ENCODE data around the gene CEACAM6. TPM values are rescaled to one million over a fixed set of nuclear protein-coding genes. Genes with fewer than 3 reads are reported as not detected.
"Not testable (repeated sequence)": the region's sequence is repeated elsewhere in the genome, so short reads cannot be mapped to it uniquely, and the experiment has no call there.

CEACAM6 gene
- total and polyA plus RNA-seq, 10 donors = 0.27 to 14.8 (median 1.0) TPM

- TF ChIP-seq POLR2A (IDR thresholded peaks at IDR 0.05) (no peak), CTCF (IDR thresholded peaks at IDR 0.05 in 8 of 11, conservative IDR thresholded peaks at IDR 0.05 in 3 of 11) (peak; percentile 31 to 83 (median 67))
- WGBS, 5 donors = 12 to 28% (median 26%) methylated on average over 4 of the region's 4 CpGs
- peak; percentile 79 for DNase-seq
- H3K4me1 ChIP-seq = peaks cover 0 to 49% (median 0%) of the 10 kb centered on the region in 6 donors
- H3K36me3 ChIP-seq = no peaks in the 10 kb centered on the region
- intact Hi-C loops (cut with DNase I; ENCODE audit: low total_unique reads) = loop anchor here (5.0 kb wide), 1 partner anchor 33 kb away; no protein-coding TSS in a partner anchor
- peak overlapping the region in 1 of 8 donors; percentile 28 for H3K27ac ChIP-seq
- peaks cover 0 to 44% (median 0%) of the 10 kb centered on the region in 7 donors for H3K27me3 ChIP-seq (replicated peaks in 1 of 7)
- H3K4me3 ChIP-seq = no peak overlapping the region
- no peaks in the 10 kb centered on the region for H3K9me3 ChIP-seq
Measured at GRCh38 chr19:41753936-41754529, 1.3 kb upstream of the CEACAM6 start.

DNA sequence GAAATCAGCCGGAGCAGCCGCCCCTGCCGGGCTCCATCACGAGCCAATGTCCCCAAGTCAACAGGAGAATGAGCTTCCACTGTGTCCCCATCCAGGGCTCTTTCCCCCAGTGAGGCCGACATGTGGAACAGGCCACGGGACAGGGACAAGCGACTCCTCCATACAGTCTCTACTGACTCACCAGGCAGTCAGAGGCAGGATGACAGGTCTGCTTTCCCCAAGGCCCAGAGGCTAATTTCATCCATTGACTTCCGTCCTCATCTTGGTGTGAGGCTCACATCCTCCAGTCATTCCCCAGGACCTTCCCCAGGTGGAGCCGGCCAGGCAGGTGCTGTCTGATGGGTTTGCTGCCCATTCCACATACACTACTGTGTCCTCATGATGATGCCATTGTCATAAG lies 3.5 kb downstream of the CEACAM6 start:
- Histone ChIP-seq H3K27me3 (replicated peaks in 1 of 7) (peaks cover 0 to 61% (median 0%) of the 10 kb centered on the region in 7 donors), H3K27ac (peak overlapping the region in 3 of 8 donors; percentile 8 to 59 (median 32)), H3K9me3 (no peaks in the 10 kb centered on the region), H3K4me1 (peaks cover 0 to 37% (median 0%) of the 10 kb centered on the region in 6 donors), H3K4me3 (no peak overlapping the region), H3K36me3 (no peaks in the 10 kb centered on the region)
- intact Hi-C loops (cut with DNase I; ENCODE audit: low total_unique reads) = no loop called here
- DNase-seq = no peak
- WGBS, 5 donors = 58 to 87% (median 75%) methylated on average over 9 of the region's 9 CpGs
- no peak for TF ChIP-seq POLR2A (IDR thresholded peaks at IDR 0.05)
- TF ChIP-seq POLR2AphosphoS5 (IDR thresholded peaks at IDR 0.05) = no peak
- TF ChIP-seq CTCF (IDR thresholded peaks at IDR 0.05 in 8 of 11, conservative IDR thresholded peaks at IDR 0.05 in 3 of 11) = no peak

- no peaks in the 10 kb centered on the region for H3K9me3 ChIP-seq
- H3K27ac ChIP-seq = no peak overlapping the region
Measured at GRCh38 chr19:41767115-41767514, 11.8 kb downstream of the CEACAM6 start.

GRCh38 chr19:41768105-41768504 lies 12.8 kb downstream of the CEACAM6 start:
- H3K36me3 ChIP-seq; H3K27ac ChIP-seq; intact Hi-C loops (cut with DNase I; ENCODE audit: low total_unique reads); DNase-seq; H3K4me1 ChIP-seq; H3K4me3 ChIP-seq; H3K9me3 ChIP-seq: not testable (repeated sequence)
- peaks cover 0 to 28% (median 0%) of the 10 kb centered on the region in 7 donors for H3K27me3 ChIP-seq (replicated peaks in 1 of 7)
- WGBS, 5 donors = 71 to 87% (median 75%) methylated on average over 4 to 5 of the region's 5 CpGs

More at GRCh38 chr19:41767115-41767514, 11.8 kb downstream of the CEACAM6 start:
- no peak for TF ChIP-seq POLR2A (IDR thresholded peaks at IDR 0.05)
- no peak for TF ChIP-seq POLR2AphosphoS5 (IDR thresholded peaks at IDR 0.05)
- no peak for TF ChIP-seq CTCF (IDR thresholded peaks at IDR 0.05 in 8 of 11, conservative IDR thresholded peaks at IDR 0.05 in 3 of 11)
- Histone ChIP-seq H3K4me1 (no peaks in the 10 kb centered on the region), H3K27me3 (replicated peaks in 1 of 7) (peaks cover 0 to 34% (median 0%) of the 10 kb centered on the region in 7 donors), H3K36me3 (no peaks in the 10 kb centered on the region), H3K4me3 (no peak overlapping the region)
- intact Hi-C loops (cut with DNase I; ENCODE audit: low total_unique reads) = no loop called here
- DNase-seq = no peak
- WGBS, 5 donors = 90 to 96% (median 93%) methylated on average over 2 of the region's 2 CpGs

Data from spleen (tissue), 11 donors.